ENCODE measurements around the gene CLSTN1. TPM values are rescaled to one million over a fixed set of nuclear protein-coding genes. Genes with fewer than 3 reads are reported as not detected.

Gene CLSTN1
- total RNA-seq, 1 donor, result 140 TPM

DNA sequence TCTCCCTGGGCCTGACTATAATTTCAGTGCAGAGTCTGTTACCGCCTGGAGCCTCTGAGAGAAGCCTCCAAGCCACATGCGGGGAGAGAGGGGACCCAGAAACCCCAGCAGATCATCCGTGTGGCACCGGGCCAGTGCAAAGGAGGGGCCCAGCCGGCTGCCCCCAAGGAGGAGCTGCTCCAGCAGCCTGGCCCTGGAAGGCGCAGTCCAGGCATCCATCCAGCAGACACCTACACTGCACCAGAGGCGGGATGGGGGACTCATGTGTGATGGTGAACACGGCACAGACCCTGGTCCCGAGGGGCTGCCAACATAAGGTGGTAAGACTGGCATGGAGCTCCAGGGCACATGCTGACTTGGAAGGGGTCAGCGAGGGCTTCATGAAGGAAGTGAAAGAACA, 39.6 kb upstream of the CLSTN1 start:
- Histone ChIP-seq H3K36me3 (ENCODE audit: insufficient read depth, low read length) (no peaks in the 10 kb centered on the region), H3K9me3 (ENCODE audit: low read depth, low read length) (no peaks in the 10 kb centered on the region), H2AFZ (ENCODE audit: low read length) (no peak overlapping the region), H3K4me2 (ENCODE audit: insufficient read depth, low read length) (no peak overlapping the region), H3K27me3 (ENCODE audit: insufficient read depth, low read length) (no peaks in the 10 kb centered on the region), H3K79me2 (ENCODE audit: insufficient read depth, low read length) (no peaks in the 10 kb centered on the region), H3K4me3 (ENCODE audit: insufficient read depth, low read length) (no peak overlapping the region), H4K20me1 (ENCODE audit: insufficient read depth, low read length) (no peaks in the 10 kb centered on the region), H3K27ac (ENCODE audit: low read depth, low read length) (no peak overlapping the region), H3K4me1 (ENCODE audit: insufficient read depth, low read length) (no peaks in the 10 kb centered on the region)
- DNase-seq (ENCODE audit: insufficient read length, low spot score, missing footprints), result no peak
- TF ChIP-seq CTCF (IDR thresholded peaks at IDR 0.05; ENCODE audit: extremely low read depth, low read depth, low read length), result no peak

GRCh38 chr1:9861360-9861759, 37.6 kb upstream of the CLSTN1 start:
- Histone ChIP-seq H3K27me3 (ENCODE audit: insufficient read depth, low read length) (no peaks in the 10 kb centered on the region), H3K4me1 (ENCODE audit: insufficient read depth, low read length) (no peaks in the 10 kb centered on the region), H4K20me1 (ENCODE audit: insufficient read depth, low read length) (no peaks in the 10 kb centered on the region), H3K9me3 (ENCODE audit: low read depth, low read length) (no peaks in the 10 kb centered on the region), H2AFZ (ENCODE audit: low read length) (no peak overlapping the region), H3K79me2 (ENCODE audit: insufficient read depth, low read length) (no peaks in the 10 kb centered on the region), H3K4me2 (ENCODE audit: insufficient read depth, low read length) (no peak overlapping the region), H3K36me3 (ENCODE audit: insufficient read depth, low read length) (no peaks in the 10 kb centered on the region), H3K27ac (ENCODE audit: low read depth, low read length) (no peak overlapping the region), H3K4me3 (ENCODE audit: insufficient read depth, low read length) (no peak overlapping the region)
- DNase-seq (ENCODE audit: insufficient read length, low spot score, missing footprints), result no peak
- TF ChIP-seq CTCF (IDR thresholded peaks at IDR 0.05; ENCODE audit: extremely low read depth, low read depth, low read length), result no peak

GRCh38 chr1:9860887-9861286, 37.1 kb upstream of the CLSTN1 start:
- no peak overlapping the region for H3K4me3 ChIP-seq (ENCODE audit: insufficient read depth, low read length)
- no peaks in the 10 kb centered on the region for H3K36me3 ChIP-seq (ENCODE audit: insufficient read depth, low read length)
- H3K27ac ChIP-seq (ENCODE audit: low read depth, low read length), result no peak overlapping the region
- no peaks in the 10 kb centered on the region for H3K27me3 ChIP-seq (ENCODE audit: insufficient read depth, low read length)
- DNase-seq (ENCODE audit: insufficient read length, low spot score, missing footprints), result no peak
- no peaks in the 10 kb centered on the region for H4K20me1 ChIP-seq (ENCODE audit: insufficient read depth, low read length)
- no peaks in the 10 kb centered on the region for H3K4me1 ChIP-seq (ENCODE audit: insufficient read depth, low read length)
- H3K4me2 ChIP-seq (ENCODE audit: insufficient read depth, low read length), result no peak overlapping the region
- TF ChIP-seq CTCF (IDR thresholded peaks at IDR 0.05; ENCODE audit: extremely low read depth, low read depth, low read length), result no peak
- no peak overlapping the region for H2AFZ ChIP-seq (ENCODE audit: low read length)
- no peaks in the 10 kb centered on the region for H3K79me2 ChIP-seq (ENCODE audit: insufficient read depth, low read length)
- H3K9me3 ChIP-seq (ENCODE audit: low read depth, low read length), result no peaks in the 10 kb centered on the region

DNA sequence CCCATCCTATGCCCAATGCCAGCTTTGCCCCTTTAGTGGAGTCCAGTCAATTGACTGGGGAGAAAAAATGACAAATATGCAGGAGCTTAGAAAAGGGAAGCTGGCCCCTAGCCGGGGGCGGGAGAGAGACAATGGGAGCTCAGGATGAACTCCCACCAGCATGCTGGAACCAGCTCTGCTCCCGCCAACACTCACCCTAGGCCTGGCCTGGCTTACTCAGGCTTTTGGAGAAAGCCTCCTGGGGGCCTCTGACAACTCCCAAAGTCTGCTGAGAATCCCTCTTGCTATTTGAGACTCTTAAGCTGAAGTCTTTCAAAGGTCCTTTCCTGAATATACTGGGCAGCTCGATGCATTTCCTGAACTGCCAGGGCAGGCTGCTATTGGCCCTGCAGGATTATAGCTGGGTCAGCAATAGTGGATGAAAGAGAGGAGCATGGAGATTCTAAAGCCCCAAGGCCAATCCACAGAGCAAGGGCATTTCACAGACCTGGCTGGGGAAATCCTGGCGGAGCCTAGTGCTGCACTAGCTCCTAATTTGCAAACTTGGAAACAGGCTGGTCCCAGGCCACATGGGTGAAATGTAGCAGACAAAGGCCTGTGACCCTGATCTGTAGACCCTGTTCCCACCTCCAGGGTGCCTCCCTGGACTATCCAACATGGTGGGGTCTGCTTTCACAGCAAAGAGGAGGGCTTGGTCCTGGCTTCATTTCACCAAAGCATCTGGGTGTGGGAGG, 35.7 kb upstream of the CLSTN1 start:
- Histone ChIP-seq H3K27me3 (ENCODE audit: insufficient read depth, low read length) (no peaks in the 10 kb centered on the region), H3K9me3 (ENCODE audit: low read depth, low read length) (no peaks in the 10 kb centered on the region), H3K79me2 (ENCODE audit: insufficient read depth, low read length) (no peaks in the 10 kb centered on the region), H4K20me1 (ENCODE audit: insufficient read depth, low read length) (no peaks in the 10 kb centered on the region), H3K4me2 (ENCODE audit: insufficient read depth, low read length) (no peak overlapping the region), H3K4me1 (ENCODE audit: insufficient read depth, low read length) (no peaks in the 10 kb centered on the region), H3K36me3 (ENCODE audit: insufficient read depth, low read length) (no peaks in the 10 kb centered on the region), H3K4me3 (ENCODE audit: insufficient read depth, low read length) (no peak overlapping the region), H2AFZ (ENCODE audit: low read length) (no peak overlapping the region), H3K27ac (ENCODE audit: low read depth, low read length) (no peak overlapping the region)
- TF ChIP-seq CTCF (IDR thresholded peaks at IDR 0.05; ENCODE audit: extremely low read depth, low read depth, low read length), result no peak
- DNase-seq (ENCODE audit: insufficient read length, low spot score, missing footprints), result no peak
